Progenitor cell of endocrine pancreas (in vitro differentiated cells): ENCODE results near the gene LAMA3. TPM values are rescaled to one million over a fixed set of nuclear protein-coding genes. Genes with fewer than 3 reads are reported as not detected.

Experiments
- DNase-seq: peaks from one replicate; pipeline ENCODE4 v3.0.0; 2021; ENCODE audit warnings: low spot score; ENCODE audit not compliant: unreplicated experiment
- H3K27ac Mint-ChIP-seq: 2 replicates; pipeline ENCODE4 v1.8.0; 2021; ENCODE audit warnings: mild to moderate bottlenecking, moderate library complexity, mixed read lengths
- H3K27me3 Mint-ChIP-seq: 2 replicates; pipeline ENCODE4 v1.8.0; 2021; ENCODE audit warnings: mixed read lengths
- H3K36me3 Mint-ChIP-seq: 2 replicates; pipeline ENCODE4 v1.8.0; 2022; ENCODE audit warnings: mixed read lengths; ENCODE audit not compliant: insufficient read depth
- H3K4me1 Mint-ChIP-seq: 2 replicates; pipeline ENCODE4 v1.8.0; 2021; ENCODE audit warnings: low read depth, mixed read lengths
- H3K4me3 Mint-ChIP-seq: 2 replicates; pipeline ENCODE4 v1.8.0; 2021; ENCODE audit warnings: low read depth, mild to moderate bottlenecking, moderate library complexity, mixed read lengths
- H3K9me3 Mint-ChIP-seq: 2 replicates; pipeline ENCODE4 v1.8.0; 2021; ENCODE audit warnings: low read depth, mixed read lengths
- CTCF ChIP-seq: fragments of 200-600 bp; sonication (generic); IDR thresholded peaks from one replicate; pipeline ENCODE4 v1.5.0; 2021; ENCODE audit warnings: antibody characterized with exemption, mild to moderate bottlenecking; ENCODE audit not compliant: unreplicated experiment
- total RNA-seq: library from RNA; stranded (reverse); gene quantifications from 2 replicates; pipeline ENCODE4 v1.2.1, GENCODE V29; 2021

LAMA3 gene
- total RNA-seq, 1 donor from 2014 or later = 0.84 TPM

DNA sequence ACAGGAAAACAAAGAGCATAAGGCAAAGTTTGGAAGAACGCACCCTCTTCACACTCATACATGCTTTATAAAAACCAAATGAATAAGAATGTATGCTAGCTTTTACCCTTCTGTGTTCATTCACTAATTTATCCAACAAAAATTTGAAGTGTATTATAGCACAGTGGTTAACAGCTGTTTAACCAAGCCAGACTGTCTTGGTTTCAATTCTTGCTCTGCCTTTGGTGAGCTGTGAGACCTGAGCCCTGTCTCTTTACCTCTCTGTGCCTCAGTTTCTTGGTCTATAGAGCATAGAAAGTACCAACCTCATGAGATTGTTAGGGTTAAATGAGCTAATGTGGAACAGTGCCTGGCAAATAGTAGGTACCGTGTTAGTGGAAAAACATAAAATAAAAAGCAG is 220.8 kb downstream of the LAMA3 start:
- no peaks in the 10 kb centered on the region for H3K36me3 Mint-ChIP-seq
- no peaks in the 10 kb centered on the region for H3K4me1 Mint-ChIP-seq
- no peaks in the 10 kb centered on the region for H3K27me3 Mint-ChIP-seq
- H3K27ac Mint-ChIP-seq = no peak overlapping the region
- no peak for DNase-seq
- no peak overlapping the region for H3K4me3 Mint-ChIP-seq
- no peak for TF ChIP-seq CTCF
- H3K9me3 Mint-ChIP-seq = no peaks in the 10 kb centered on the region

DNA sequence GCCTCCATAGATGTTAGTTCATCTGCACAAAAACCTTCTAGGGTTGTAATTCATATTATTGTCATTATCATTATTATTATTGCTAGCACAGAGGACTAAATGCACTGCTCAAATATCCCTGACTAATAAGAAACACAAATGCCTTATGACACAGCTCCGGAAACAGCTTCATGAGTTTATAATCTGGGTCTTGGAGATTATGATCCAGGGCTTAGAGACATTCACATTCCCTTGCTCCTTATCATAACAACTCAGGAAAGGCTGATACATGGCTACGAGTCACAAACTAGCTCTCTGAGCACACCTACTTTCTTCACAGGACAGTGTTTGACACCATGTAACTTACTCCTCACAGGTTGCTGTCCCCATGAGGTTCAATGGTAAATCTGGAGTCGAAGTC is 223.1 kb downstream of the LAMA3 start:
- Mint-ChIP-seq H3K36me3 (no peaks in the 10 kb centered on the region), H3K27me3 (no peaks in the 10 kb centered on the region), H3K9me3 (no peaks in the 10 kb centered on the region), H3K4me1 (no peaks in the 10 kb centered on the region), H3K27ac (no peak overlapping the region), H3K4me3 (no peak overlapping the region)
- no peak for TF ChIP-seq CTCF
- no peak for DNase-seq

DNA sequence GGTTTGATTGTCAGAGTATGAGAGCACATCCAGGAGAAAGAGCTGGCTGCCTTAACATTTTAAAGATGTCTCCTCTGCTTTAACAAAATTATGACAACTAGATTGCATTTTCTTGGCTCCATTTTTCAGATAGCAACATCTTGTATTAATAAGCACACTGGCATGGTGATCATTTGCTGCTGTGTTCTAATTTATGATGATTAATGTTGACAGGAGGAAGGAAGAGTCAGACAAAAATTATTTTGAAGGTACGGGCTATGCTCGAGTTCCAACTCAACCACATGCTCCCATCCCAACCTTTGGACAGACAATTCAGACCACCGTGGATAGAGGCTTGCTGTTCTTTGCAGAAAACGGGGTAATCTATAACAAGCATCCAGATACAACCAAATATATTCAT is 227.1 kb downstream of the LAMA3 start:
- Mint-ChIP-seq H3K36me3 (no peaks in the 10 kb centered on the region), H3K4me1 (peaks cover 3% of the 10 kb centered on the region)

GRCh38 chr18:23918395-23919032 is 229.3 kb downstream of the LAMA3 start:
- Mint-ChIP-seq H3K36me3 (no peaks in the 10 kb centered on the region), H3K27ac (no peak overlapping the region), H3K4me1 (peaks cover 3% of the 10 kb centered on the region), H3K9me3 (no peaks in the 10 kb centered on the region), H3K4me3 (no peak overlapping the region), H3K27me3 (peaks cover 18% of the 10 kb centered on the region)
- peak; percentile 68 for DNase-seq
- TF ChIP-seq CTCF = peak; percentile 91

More for the DNA sequence above, 227.1 kb downstream of the LAMA3 start:
- Mint-ChIP-seq H3K4me3 (no peak overlapping the region), H3K27ac (no peak overlapping the region), H3K9me3 (no peaks in the 10 kb centered on the region), H3K27me3 (peaks cover 18% of the 10 kb centered on the region)
- TF ChIP-seq CTCF = no peak
- DNase-seq = no peak

DNA sequence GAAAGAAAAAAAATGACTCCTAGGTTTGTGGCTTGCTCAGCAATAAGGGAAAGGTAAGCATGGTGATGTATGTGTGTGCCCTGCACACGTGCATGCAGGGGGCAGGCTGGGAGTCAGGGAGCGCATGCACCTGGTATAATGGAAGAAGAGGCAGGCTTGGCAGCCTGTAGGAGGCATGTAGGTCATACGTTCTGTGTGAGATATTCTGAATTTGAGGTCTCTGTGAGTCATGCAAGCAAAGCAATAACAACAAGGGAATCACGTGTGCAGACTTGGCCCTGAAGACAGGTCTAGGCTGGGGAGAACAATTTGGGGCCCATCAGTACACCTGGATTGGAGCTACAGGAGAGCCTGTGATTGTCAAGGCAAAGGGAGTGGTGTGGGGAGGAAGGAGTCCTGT is 230.8 kb downstream of the LAMA3 start:
- H3K4me1 Mint-ChIP-seq = peaks cover 3% of the 10 kb centered on the region
- H3K4me3 Mint-ChIP-seq = no peak overlapping the region
- no peak for DNase-seq
- H3K9me3 Mint-ChIP-seq = no peaks in the 10 kb centered on the region
- H3K27me3 Mint-ChIP-seq = peaks cover 18% of the 10 kb centered on the region
- no peaks in the 10 kb centered on the region for H3K36me3 Mint-ChIP-seq
- H3K27ac Mint-ChIP-seq = no peak overlapping the region
- no peak for TF ChIP-seq CTCF
